HG03469 (cell line): ENCODE data around the gene KCNJ15.
A peak's percentile ranks its signal among the peaks of the same experiment; 100 is the strongest.
"Not testable (repeated sequence)": the region's sequence is repeated elsewhere in the genome, so short reads cannot be mapped to it uniquely, and the experiment has no call there.

ENCODE experiments used
- ATAC-seq: cut with Tn5 transposase; IDR thresholded peaks from one replicate; pipeline ENCODE4 v1.9.1; 2021; ENCODE audit warnings: mild to moderate bottlenecking, moderate library complexity, moderate number of reproducible peaks; ENCODE audit not compliant: unreplicated experiment

The KCNJ15 gene

GRCh38 chr21:38244407-38244787, 12.4 kb upstream of the KCNJ15 start:
- ATAC-seq, result no peak

GRCh38 chr21:38244885-38245869, 11.6 kb upstream of the KCNJ15 start:
- ATAC-seq, result no peak

- ATAC-seq, result no peak
Observed at GRCh38 chr21:38246511-38246910, 10.3 kb upstream of the KCNJ15 start.

GRCh38 chr21:38247054-38247453, 9.7 kb upstream of the KCNJ15 start:
- not testable (repeated sequence) for ATAC-seq

- no peak for ATAC-seq
Observed at GRCh38 chr21:38247738-38248510, 8.9 kb upstream of the KCNJ15 start.

GRCh38 chr21:38249256-38249655, 7.5 kb upstream of the KCNJ15 start:
- peak; percentile 50 for ATAC-seq

- ATAC-seq, result no peak
Observed at GRCh38 chr21:38249696-38250278, 7.0 kb upstream of the KCNJ15 start.

GRCh38 chr21:38250991-38251418, 5.8 kb upstream of the KCNJ15 start:
- ATAC-seq, result no peak

- no peak for ATAC-seq
Observed at GRCh38 chr21:38254970-38255369, 1.8 kb upstream of the KCNJ15 start.

- ATAC-seq, result no peak
Observed at GRCh38 chr21:38255571-38256117, 1.1 kb upstream of the KCNJ15 start.

GRCh38 chr21:38257667-38258066, 876 bp downstream of the KCNJ15 start:
- no peak for ATAC-seq

GRCh38 chr21:38258521-38259485, 2.0 kb downstream of the KCNJ15 start:
- ATAC-seq, result no peak

- ATAC-seq, result no peak
Observed at GRCh38 chr21:38259665-38260064, 2.9 kb downstream of the KCNJ15 start.

- ATAC-seq, result no peak
Observed at GRCh38 chr21:38260426-38260825, 3.6 kb downstream of the KCNJ15 start.

GRCh38 chr21:38261851-38262250, 5.1 kb downstream of the KCNJ15 start:
- ATAC-seq, result no peak

- ATAC-seq, result no peak
Observed at GRCh38 chr21:38263493-38263892, 6.7 kb downstream of the KCNJ15 start.

GRCh38 chr21:38264571-38264970, 7.8 kb downstream of the KCNJ15 start:
- ATAC-seq, result no peak

- ATAC-seq, result no peak
Observed at GRCh38 chr21:38265166-38265565, 8.4 kb downstream of the KCNJ15 start.

- ATAC-seq, result no peak
Observed at GRCh38 chr21:38266732-38267131, 9.9 kb downstream of the KCNJ15 start.
